Effector memory CD4-positive, alpha-beta T cell (primary cell): ENCODE measurements around the gene IQGAP1.
"Not testable (repeated sequence)": the region's sequence is repeated elsewhere in the genome, so short reads cannot be mapped to it uniquely, and the experiment has no call there.

Experiments
- DNase-seq, 3 donors: peaks; one replicate each; pipeline ENCODE4 v3.0.0-alpha.2; 2020
- H3K27ac ChIP-seq: 2 replicates; pipeline ENCODE4 v1.7.0; 2013; ENCODE audit warnings: mild to moderate bottlenecking, low read length, moderate library complexity; ENCODE audit not compliant: insufficient read depth, poor library complexity, severe bottlenecking
- H3K27me3 ChIP-seq: replicated peaks from 2 replicates; pipeline ENCODE4 v1.7.0; 2013; ENCODE audit warnings: mild to moderate bottlenecking, low read length; ENCODE audit not compliant: insufficient read depth, control insufficient read depth, poor library complexity, severe bottlenecking
- H3K36me3 ChIP-seq: 2 replicates; pipeline ENCODE4 v1.7.0; 2013; ENCODE audit warnings: mild to moderate bottlenecking, low read length, moderate library complexity; ENCODE audit not compliant: control insufficient read depth, insufficient read depth
- H3K4me1 ChIP-seq: 2 replicates; pipeline ENCODE4 v1.7.0; 2013; ENCODE audit warnings: low read length, mild to moderate bottlenecking; ENCODE audit not compliant: control insufficient read depth, insufficient read depth, poor library complexity, severe bottlenecking
- H3K4me3 ChIP-seq: 2 replicates; pipeline ENCODE4 v1.7.0; 2013; ENCODE audit warnings: low read length, low read depth, mild to moderate bottlenecking; ENCODE audit not compliant: insufficient read depth, poor library complexity, severe bottlenecking
- H3K9me3 ChIP-seq: 2 replicates; pipeline ENCODE4 v1.7.0; 2013; ENCODE audit warnings: mild to moderate bottlenecking, low read length, moderate library complexity; ENCODE audit not compliant: control insufficient read depth

IQGAP1 gene

GRCh38 chr15:90513448-90513847 is 125.4 kb downstream of the IQGAP1 start:
- Histone ChIP-seq H3K36me3 (no peaks in the 10 kb centered on the region), H3K4me3 (no peak overlapping the region), H3K27ac (no peak overlapping the region), H3K4me1 (no peaks in the 10 kb centered on the region), H3K9me3 (no peaks in the 10 kb centered on the region), H3K27me3 (no peaks in the 10 kb centered on the region)
- DNase-seq: no peak

- not testable (repeated sequence) for H3K4me3 ChIP-seq, DNase-seq, H3K36me3 ChIP-seq, H3K9me3 ChIP-seq, H3K4me1 ChIP-seq, H3K27ac ChIP-seq, H3K27me3 ChIP-seq
These were observed 125.9 kb downstream of the IQGAP1 start for GRCh38 chr15:90513893-90514292.

- H3K4me3 ChIP-seq: no peak overlapping the region
- H3K9me3 ChIP-seq: no peaks in the 10 kb centered on the region
- H3K27me3 ChIP-seq: no peaks in the 10 kb centered on the region
- no peaks in the 10 kb centered on the region for H3K4me1 ChIP-seq
- no peaks in the 10 kb centered on the region for H3K36me3 ChIP-seq
- no peak overlapping the region for H3K27ac ChIP-seq
- no peak for DNase-seq
These were observed 131.6 kb downstream of the IQGAP1 start for GRCh38 chr15:90519688-90520087.

- H3K4me3 ChIP-seq: no peak overlapping the region
- no peaks in the 10 kb centered on the region for H3K4me1 ChIP-seq
- H3K9me3 ChIP-seq: no peaks in the 10 kb centered on the region
- no peaks in the 10 kb centered on the region for H3K36me3 ChIP-seq
- DNase-seq: no peak
- H3K27me3 ChIP-seq: no peaks in the 10 kb centered on the region
- H3K27ac ChIP-seq: no peak overlapping the region
These were observed 132.3 kb downstream of the IQGAP1 start for GRCh38 chr15:90520365-90520764.

GRCh38 chr15:90523373-90523772 is 135.3 kb downstream of the IQGAP1 start:
- Histone ChIP-seq H3K9me3 (no peaks in the 10 kb centered on the region), H3K4me3 (no peak overlapping the region), H3K27ac (no peak overlapping the region), H3K4me1 (no peaks in the 10 kb centered on the region), H3K36me3 (no peaks in the 10 kb centered on the region), H3K27me3 (no peaks in the 10 kb centered on the region)
- no peak for DNase-seq

- not testable (repeated sequence) for H3K4me3 ChIP-seq, H3K4me1 ChIP-seq, H3K36me3 ChIP-seq, H3K9me3 ChIP-seq, H3K27ac ChIP-seq, DNase-seq, H3K27me3 ChIP-seq
These were observed 136.2 kb downstream of the IQGAP1 start for GRCh38 chr15:90524018-90524803.

GRCh38 chr15:90529011-90529370 is 140.9 kb downstream of the IQGAP1 start:
- H3K4me3 ChIP-seq: peak overlapping the region; percentile 80
- DNase-seq: no peak
- H3K36me3 ChIP-seq: no peaks in the 10 kb centered on the region
- H3K9me3 ChIP-seq: no peaks in the 10 kb centered on the region
- no peaks in the 10 kb centered on the region for H3K27me3 ChIP-seq
- H3K27ac ChIP-seq: peak overlapping the region; percentile 73
- H3K4me1 ChIP-seq: peaks cover 4% of the 10 kb centered on the region

GRCh38 chr15:90529371-90530249 is 141.6 kb downstream of the IQGAP1 start, which contains the start of gene CRTC3:
Gene CRTC3, plus strand, starts transcription at chr15:90529923. Its CDS starts 149 bp downstream, at chr15:90530072.
- no peaks in the 10 kb centered on the region for H3K27me3 ChIP-seq
- no peaks in the 10 kb centered on the region for H3K36me3 ChIP-seq
- H3K9me3 ChIP-seq: no peaks in the 10 kb centered on the region
- DNase-seq: peak; percentile 8 to 40 (median 38)
- H3K4me1 ChIP-seq: peaks cover 4% of the 10 kb centered on the region
- H3K27ac ChIP-seq: peak within 1 kb of the TSS; percentile 73
- peak within 1 kb of the TSS; percentile 80 for H3K4me3 ChIP-seq

- Histone ChIP-seq H3K9me3 (no peaks in the 10 kb centered on the region), H3K4me3 (peak overlapping the region; percentile 80), H3K27me3 (no peaks in the 10 kb centered on the region), H3K4me1 (peaks cover 4% of the 10 kb centered on the region), H3K27ac (peak overlapping the region; percentile 73), H3K36me3 (no peaks in the 10 kb centered on the region)
- DNase-seq: peak in 2 of 3 donors; percentile 1 to 11
These were observed 142.4 kb downstream of the IQGAP1 start for GRCh38 chr15:90530250-90531051.
